ENCODE data around the gene RNF31. TPM values are rescaled to one million over a fixed set of nuclear protein-coding genes. Genes with fewer than 3 reads are reported as not detected.

RNF31 gene
- total RNA-seq, 1 donor from 2014 or later = 33.4 TPM

DNA sequence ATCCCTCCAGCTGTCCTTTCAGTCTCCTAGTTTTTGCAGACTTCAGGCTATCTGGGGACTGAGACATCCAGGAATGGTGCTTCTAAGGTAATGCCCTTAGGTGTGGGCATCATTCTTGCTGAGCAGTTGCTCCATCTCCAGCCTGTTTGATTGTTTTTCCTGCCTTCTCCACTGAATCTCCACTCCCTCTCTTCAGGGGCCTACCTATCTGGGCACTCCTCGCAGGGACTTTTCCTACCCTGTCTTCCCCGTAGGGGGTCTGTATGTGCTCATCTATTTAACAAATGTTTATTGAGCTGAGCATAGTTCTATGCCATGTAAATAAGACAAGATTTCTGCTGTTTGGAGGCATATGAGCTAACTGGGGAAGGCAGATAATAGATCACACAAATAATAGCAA, 14.3 kb upstream of the RNF31 start:
- DNase-seq (ENCODE audit: missing footprints) = no peak
- ATAC-seq = no peak
- intact Hi-C loops (cut with DNase I) = no loop called here

DNA sequence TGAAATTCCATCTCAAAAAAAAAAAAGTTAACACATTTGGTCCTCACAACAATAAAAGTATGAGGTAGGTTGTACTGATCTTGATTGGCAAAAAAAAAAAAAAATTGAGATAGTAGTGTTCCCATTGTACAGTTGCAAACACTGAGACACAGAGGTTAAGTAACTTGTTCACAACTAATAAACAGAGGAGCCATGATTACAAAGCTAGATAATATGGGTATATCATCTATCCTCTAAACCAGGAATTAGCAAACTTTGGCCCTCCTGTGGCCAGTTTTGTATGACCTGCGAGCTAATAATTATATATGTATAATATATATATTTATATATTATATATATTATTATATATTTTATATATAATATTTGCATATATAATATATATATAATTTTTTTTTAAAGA, 13.6 kb upstream of the RNF31 start:
- intact Hi-C loops (cut with DNase I) = no loop called here
- DNase-seq (ENCODE audit: missing footprints) (no peak), ATAC-seq (no peak)

DNA sequence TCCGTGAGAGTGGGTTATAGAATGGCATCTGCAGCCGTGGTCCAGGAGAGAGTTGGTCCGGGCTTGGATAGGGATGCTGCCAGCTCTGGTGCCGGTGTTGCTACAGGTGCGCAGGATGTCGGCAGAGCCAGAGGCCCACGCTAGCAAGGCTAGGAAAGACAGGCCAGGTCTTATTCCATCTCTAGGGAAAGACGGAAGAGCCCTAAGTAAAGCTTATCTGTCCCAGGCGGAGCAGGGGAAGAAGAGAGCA, 11.8 kb upstream of the RNF31 start:
- no peak for DNase-seq (ENCODE audit: missing footprints)
- intact Hi-C loops (cut with DNase I) = no loop called here
- no peak for ATAC-seq

DNA sequence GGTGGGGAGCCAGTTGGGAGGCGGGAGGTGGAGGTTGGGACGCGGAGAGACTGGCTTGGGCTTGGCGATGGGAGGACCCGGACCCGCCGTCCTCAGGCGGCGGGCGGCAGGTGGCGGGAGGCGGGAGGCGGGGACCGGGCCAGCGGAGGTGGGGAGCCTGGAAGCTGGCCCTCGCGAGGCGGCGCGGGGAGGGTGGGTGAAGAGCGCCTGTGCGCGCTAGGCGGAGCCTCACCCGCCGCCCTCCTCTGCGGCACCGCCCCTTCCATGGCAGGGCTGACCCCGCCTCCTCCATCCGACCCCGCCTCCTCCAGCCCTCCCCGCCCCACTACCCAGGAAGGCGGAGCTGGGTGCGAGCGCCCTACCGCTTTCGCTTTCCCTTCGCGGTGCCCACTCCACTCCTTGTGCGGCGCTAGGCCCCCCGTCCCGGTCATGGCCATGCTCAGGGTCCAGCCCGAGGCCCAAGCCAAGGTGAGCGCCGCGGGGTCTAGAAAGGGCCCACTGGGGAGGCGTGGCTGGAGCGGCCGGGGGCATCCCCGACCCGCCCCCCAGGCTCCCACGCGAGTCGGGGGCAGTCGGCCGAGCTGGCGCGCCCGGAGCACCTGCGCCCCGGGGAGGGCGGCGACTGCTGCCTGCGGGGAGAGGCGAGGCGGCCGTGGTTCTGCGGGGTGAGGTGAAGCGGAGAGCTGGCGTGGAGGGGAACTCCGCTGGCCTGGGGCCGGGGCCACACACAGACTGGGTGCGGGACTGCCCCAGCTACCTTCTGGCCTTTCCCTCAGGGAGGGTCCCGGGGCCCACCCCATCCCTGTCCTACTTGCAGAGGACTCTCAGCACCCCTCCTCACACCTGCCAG, 11.2 kb upstream of the RNF31 start, which contains the start of gene PSME1:
PSME1 (plus strand) TSS at position 361 of the 850 bp plus-strand sequence; CDS start at position 430, 69 bp downstream.
- intact Hi-C loops (cut with DNase I) = no loop called here
- DNase-seq (ENCODE audit: missing footprints) (peak; percentile 96), ATAC-seq (peak; percentile 94)

DNA sequence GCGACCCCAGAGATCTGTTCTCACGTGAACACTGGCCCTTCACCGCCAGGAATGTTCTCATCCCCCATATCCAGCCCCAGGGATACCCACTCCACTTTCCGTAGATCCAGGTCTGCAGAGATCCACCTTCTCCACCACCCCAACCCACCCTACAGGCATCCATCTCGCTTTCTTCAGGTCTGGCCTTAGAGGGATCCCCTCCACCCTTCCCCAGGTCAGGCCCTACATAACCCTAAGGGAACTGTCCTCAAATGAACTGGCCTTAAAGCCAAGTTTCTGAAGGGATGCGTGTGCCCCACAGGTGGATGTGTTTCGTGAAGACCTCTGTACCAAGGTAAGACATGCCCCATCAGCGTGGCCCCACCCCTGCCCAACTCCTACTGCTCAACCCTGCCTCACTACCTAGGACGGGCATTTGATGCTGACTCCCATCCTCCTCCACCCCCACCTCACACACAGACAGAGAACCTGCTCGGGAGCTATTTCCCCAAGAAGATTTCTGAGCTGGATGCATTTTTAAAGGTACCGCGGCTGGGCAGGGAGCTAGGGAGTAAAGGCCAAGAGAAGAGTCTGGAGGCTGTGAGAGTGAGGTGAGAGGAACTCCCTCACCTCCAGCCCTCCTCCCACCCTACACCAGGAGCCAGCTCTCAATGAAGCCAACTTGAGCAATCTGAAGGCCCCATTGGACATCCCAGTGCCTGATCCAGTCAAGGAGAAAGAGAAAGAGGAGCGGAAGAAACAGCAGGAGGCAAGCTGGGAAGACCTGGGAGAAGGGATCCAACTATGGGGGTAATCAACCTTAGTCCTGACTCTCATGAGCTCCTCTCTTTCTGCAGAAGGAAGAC, 10.4 kb upstream of the RNF31 start:
- intact Hi-C loops (cut with DNase I) = no loop called here
- no peak for DNase-seq (ENCODE audit: missing footprints)

DNA sequence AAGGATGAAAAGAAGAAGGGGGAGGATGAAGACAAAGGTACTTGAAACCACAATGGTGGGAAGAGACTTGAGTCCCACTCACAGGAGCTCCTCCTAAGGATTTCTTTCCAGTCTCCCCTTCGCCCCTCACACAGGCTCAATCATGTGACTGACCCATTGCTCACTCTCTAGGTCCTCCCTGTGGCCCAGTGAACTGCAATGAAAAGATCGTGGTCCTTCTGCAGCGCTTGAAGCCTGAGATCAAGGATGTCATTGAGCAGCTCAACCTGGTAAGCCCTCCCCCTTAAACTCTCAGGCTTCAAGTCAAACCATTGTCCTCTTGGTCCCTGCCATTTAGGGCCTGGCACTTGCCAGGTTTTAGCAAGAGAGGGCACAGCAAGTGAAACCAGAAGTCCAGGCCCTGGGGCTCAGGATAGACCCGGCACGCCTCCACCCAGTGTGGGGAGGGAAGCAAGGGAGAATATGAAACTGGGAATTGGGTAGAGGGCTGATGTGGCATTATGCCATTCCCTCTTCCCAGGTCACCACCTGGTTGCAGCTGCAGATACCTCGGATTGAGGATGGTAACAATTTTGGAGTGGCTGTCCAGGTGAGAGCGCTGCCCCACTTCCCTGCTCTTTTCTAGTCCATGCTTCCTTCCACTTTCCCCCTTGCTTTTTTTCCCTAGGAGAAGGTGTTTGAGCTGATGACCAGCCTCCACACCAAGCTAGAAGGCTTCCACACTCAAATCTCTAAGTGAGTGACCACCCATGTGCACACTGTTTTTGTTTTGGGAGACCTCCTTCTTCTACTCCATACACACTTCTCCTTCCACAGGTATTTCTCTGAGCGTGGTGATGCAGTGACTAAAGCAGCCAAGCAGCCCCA, 9.5 kb upstream of the RNF31 start:
- DNase-seq (ENCODE audit: missing footprints) = no peak
- intact Hi-C loops (cut with DNase I) = no loop called here

More for the DNA sequence above, 10.4 kb upstream of the RNF31 start:
- no peak for ATAC-seq

DNA sequence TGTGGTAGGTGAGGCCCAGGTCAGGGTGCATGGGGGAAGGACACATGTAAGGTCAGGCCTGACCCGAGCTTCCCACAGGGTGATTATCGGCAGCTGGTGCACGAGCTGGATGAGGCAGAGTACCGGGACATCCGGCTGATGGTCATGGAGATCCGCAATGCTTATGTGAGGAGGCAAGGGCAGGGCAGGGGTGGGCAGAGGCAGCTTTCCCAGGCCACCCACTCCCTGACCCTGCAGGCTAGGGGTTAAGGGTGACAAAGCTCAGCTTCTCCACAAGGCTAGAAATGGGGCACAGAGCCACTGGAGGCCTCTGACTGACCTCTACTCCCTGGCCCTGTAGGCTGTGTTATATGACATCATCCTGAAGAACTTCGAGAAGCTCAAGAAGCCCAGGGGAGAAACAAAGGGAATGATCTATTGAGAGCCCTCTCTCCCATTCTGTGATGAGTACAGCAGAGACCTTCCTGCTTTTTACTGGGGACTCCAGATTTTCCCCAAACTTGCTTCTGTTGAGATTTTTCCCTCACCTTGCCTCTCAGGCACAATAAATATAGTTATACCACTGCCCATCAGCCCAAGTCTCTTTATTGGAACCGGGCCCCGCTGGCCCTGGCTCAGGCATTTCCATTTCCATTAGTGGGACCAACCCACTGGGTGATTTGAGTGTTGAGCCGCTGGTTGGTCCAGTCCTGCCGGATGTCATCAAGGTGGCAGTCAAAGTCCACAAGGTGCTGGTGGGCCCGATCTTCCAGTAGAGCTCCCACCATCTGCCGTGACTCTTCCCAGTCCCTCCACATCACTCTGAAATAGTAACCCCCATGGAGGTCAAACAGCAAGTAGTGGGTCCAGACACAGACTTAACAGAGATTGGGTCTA, 8.7 kb upstream of the RNF31 start:
- intact Hi-C loops (cut with DNase I) = no loop called here
- no peak for DNase-seq (ENCODE audit: missing footprints)
- ATAC-seq = no peak

More for the DNA sequence above, 9.5 kb upstream of the RNF31 start:
- ATAC-seq = no peak

DNA sequence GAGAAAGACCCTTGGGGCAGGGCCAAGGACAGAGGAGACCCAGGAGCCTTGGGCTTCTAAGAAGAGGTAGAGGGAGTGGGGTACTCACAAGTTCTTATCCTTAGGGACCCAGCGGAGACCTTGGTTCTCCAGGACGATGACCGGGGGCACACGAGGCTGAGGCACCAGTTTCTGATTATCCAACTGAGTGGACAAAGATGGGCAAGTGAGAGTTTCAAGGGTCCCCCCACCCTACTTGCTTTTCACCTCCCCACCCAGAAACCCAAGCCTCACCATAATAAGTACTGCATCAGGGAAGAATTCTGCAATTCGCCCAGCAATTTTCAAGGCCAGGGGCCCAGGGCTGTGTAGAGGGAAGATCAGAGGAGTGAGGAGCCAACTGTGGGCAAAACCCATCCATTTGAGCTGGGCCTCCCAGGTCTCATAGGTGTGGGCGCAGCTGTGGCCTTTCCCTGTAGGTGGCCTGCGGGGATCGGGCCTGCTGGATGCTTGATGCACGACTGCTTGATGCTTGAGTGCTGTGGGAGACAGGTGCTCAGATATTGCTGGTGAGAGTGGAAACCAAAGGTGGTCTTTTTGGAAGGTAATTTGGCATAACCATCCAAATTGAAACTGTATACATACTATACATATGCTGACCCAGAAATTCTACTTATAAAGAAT, 7.9 kb upstream of the RNF31 start:
- no peak for DNase-seq (ENCODE audit: missing footprints)
- ATAC-seq = no peak
- intact Hi-C loops (cut with DNase I) = no loop called here

DNA sequence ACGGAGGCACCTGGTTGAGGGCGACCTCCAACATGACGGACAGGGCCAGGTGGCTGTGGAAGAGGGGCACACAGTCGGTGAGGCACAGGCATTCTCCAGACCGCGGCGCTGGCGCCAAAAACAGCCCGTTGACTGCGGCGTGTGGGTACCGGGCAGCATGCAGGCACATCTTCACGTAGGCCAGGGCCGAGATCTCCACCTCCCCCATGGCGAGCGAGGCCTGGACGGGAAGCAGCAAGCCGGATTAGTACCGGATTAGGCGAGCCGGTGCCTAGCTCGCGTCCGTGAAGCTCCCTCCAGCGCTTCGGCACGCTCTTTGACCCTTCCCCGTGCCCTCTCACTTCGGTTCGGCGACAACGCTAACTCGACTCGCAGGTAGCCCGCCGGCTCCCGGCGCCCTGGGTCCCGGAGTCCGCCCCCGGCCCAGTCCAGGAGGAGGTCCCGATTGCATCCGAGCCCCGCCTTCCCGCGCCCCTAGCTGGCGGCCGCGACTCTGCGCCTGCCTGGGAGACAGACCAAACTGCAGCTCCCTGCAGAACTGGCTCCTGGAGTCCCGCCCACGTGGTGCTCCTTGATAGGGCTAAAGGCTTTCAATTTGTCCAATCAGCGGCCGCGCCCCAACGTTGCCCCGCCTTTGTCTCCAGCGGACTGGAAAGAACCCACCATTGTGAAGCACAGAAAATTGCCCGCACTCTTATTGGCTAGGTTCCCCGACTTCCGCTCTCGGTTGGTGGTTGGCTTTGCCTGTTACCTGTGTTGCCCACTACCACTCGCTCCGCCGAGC, 6.0 kb upstream of the RNF31 start, which contains the start of gene EMC9:
EMC9 (minus strand) TSS at position 495 of the 784 bp plus-strand sequence; CDS start at position 208, 287 bp downstream.
- DNase-seq (ENCODE audit: missing footprints) (peak; percentile 100), ATAC-seq (peak; percentile 96)
- intact Hi-C loops (cut with DNase I) = loop anchor here (10.0 kb wide), 1 partner anchor 294 kb away; no protein-coding TSS in a partner anchor

DNA sequence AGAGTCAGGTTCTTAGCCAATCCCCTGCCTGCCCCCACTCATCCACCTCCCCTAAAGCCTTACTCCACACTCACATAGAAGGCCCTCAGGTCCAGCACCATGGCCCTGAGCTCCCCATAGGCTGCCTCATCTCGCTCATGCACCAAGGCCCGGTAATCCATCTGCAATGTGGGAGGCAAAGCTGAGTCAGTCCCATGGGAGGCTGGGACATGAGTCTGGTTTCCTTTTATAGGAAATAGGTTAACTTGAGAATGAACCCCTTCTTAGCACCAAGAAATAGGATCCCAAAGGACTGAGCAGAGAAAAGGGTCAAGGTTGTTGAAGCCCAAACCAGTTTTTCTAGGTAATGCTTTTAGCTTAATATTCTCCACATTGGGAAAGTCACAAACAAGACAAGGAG, 3.8 kb upstream of the RNF31 start:
- no peak for ATAC-seq
- intact Hi-C loops (cut with DNase I) = loop anchor here (10.0 kb wide), 1 partner anchor 291 kb away; no protein-coding TSS in a partner anchor
- DNase-seq (ENCODE audit: missing footprints) = no peak

DNA sequence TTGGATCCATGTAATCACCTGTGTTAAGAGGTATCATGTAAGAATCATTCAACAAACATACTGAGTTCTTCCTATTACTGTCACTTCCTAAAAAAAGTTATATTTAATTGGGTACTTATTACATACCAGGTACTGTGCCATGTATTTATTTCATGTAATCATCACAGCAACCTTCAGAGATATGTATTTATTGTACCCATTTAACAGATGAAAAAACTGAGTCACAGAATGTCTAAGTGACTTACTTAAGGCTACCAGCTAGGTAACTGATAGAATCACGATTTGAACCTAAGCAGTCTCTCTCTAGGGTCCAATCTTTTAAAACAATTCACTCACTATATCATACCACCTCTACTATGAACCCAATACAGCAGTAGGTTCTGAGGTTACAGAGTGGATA, 2.8 kb upstream of the RNF31 start:
- ATAC-seq = no peak
- intact Hi-C loops (cut with DNase I) = loop anchor here (10.0 kb wide), 1 partner anchor 290 kb away; no protein-coding TSS in a partner anchor
- DNase-seq (ENCODE audit: missing footprints) = no peak

DNA sequence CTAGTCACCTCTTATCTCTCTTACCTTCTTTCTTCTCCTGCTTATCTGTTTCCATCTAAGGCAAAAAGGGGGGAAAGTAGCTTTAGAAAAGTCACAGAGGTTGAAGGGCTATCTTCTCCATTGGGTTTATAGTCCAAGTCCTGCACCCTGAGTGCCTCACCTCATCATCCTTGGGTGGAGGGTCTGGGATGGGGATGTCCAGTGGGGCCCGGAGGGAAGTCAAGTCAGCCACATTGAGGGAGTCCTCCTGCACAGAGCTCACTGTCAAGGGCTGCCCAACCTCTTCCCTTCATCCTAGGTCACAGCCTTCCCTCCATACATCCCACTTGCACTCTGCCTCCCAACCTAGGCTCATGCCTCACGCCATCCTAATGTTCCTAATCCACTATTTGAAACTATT, 2.1 kb upstream of the RNF31 start:
- intact Hi-C loops (cut with DNase I) = loop anchor here (5.0 to 10.0 kb wide), 2 partner anchors 42 to 290 kb away; partner anchors contain the start of gene IPO4
- ATAC-seq (no peak), DNase-seq (ENCODE audit: missing footprints) (no peak)

DNA sequence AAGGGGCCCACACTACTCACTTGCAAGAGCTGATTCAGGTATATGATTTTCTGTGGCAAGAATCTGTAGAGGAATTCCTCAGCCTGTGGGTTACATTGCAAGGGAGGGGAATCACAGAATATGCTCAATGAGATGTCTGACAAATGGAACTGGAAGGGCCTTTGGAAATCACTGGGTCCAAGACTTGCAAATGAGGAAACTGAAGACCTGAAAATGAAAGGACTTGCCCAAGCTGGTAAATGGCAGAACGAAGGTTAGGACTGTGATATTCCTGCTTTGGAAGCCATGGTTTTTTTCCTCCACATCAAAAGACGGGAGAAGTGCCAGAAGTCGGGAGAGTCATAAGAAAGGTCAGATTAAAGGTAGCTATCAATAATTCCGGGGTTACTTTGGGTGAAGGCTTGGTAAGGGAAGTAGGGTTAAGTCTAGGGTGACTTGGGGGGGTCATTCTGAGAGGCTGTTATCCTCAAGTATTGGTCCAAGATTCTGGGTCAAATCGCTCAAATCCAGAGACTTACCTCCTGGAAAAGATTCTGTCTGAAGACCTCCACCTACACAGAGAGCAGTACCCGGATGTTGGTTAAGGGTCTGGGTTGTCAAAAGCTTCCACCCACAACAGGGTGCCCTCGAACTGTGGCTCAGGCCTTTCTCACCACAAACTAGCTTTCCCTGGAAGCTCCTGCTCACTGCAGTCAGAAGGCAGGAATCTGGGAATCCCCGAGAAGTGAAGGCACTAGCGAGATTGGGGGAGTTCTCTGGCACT, 1.4 kb upstream of the RNF31 start:
- ATAC-seq = no peak
- no peak for DNase-seq (ENCODE audit: missing footprints)
- intact Hi-C loops (cut with DNase I) = loop anchor here (5.0 to 10.0 kb wide), 2 partner anchors 41 to 289 kb away; partner anchors contain the start of gene IPO4

DNA sequence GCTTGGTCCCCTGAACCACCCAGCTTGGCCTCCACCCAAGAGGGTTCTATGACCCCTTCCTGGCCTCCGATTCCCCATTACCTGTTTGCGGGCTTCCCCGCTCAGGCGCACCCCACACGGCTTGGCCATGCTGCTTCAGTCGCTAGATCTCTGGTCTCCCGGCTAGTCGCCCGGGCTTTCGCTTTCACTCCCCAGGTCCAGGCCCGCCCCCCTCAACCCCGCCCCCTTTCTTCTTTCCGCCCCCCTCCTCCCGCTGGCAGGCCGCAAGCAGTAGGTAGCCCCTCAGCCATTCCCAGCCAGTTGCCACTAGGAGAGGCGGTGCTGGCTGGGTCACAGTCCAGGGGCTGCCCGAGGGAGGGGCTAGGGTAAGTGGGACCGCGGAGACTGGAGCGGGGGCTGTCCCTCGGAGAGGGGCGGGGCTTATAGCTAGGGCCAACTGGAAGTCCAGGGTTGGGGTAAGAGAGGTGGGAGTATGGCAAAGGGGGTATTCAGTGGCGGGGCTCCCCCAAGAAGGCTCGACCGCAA, 783 bp upstream of the RNF31 start, which contains the start of gene PSME2:
PSME2 (minus strand) TSS at position 158 of the 525 bp plus-strand sequence; CDS start at position 129, 29 bp downstream.
- ATAC-seq (peak; percentile 88), DNase-seq (ENCODE audit: missing footprints) (peak; percentile 96)
- intact Hi-C loops (cut with DNase I) = loop anchor here (5.0 to 10.0 kb wide), 2 partner anchors 41 to 288 kb away; partner anchors contain the start of gene IPO4

DNA sequence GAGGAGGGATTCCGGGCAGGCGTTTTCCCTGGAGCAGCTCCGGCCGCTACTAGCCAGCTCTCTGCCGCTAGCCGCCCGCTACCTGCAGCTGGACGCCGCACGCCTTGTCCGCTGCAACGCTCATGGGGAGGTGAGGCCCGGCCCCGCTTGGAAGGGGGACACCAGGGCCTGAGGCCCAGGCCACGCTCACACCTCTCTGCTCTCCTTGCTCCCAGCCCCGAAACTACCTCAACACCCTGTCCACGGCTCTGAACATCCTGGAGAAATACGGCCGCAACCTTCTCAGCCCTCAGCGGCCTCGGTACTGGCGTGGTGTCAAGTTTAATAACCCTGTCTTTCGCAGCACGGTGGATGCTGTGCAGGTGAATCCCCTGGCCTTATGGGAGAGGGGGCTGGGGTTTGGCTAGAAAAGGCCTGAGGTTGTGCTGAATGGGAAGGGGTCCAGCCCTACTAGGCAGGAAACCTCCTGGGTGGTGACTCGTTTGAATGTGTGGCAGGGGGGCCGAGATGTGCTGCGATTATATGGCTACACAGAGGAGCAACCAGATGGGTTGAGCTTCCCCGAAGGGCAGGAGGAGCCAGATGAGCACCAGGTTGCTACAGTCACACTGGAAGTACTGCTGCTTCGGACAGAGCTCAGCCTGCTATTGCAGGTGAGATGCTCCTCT, 597 bp downstream of the RNF31 start:
- ATAC-seq = no peak
- intact Hi-C loops (cut with DNase I) = loop anchor here (1.0 to 10.0 kb wide), 3 partner anchors 34 to 287 kb away; partner anchors contain the start of genes DCAF11, IPO4 and NRL
- DNase-seq (ENCODE audit: missing footprints) = no peak
